HepG2 (cell line): ENCODE results near the gene VPS52. TPM values are rescaled to one million over a fixed set of nuclear protein-coding genes. Genes with fewer than 3 reads are reported as not detected.
A peak's percentile ranks its signal among the peaks of the same experiment; 100 is the strongest.

ENCODE experiments used
- CBX5 ChIP-seq: sonication (generic); formaldehyde crosslinking; IDR thresholded peaks from 2 replicates; pipeline ENCODE4 v1.4.0; 2020; ENCODE audit warnings: missing genetic modification reagents, borderline replicate concordance
- ETV5 ChIP-seq: IDR thresholded peaks from 2 replicates; pipeline ENCODE4 v1.6.1; 2018; ENCODE audit warnings: missing biosample characterization, missing genetic modification reagents, inconsistent platforms, borderline replicate concordance
- FOXA1 ChIP-seq, 2 experiments: fragments of 450-650 bp in 1 of 2; sonication (generic) in 1 of 2; formaldehyde crosslinking in 1 of 2; IDR thresholded peaks; 2 replicates each; pipeline versions ENCODE4 v1.4.0 to v1.6.1; 2016 to 2020; ENCODE audit warnings: missing genetic modification reagents in 1 of 2
- GABPB1 ChIP-seq: IDR thresholded peaks from 2 replicates; pipeline ENCODE4 v1.6.1; 2016; ENCODE audit warnings: mild to moderate bottlenecking, missing genetic modification reagents, moderate library complexity, missing compliant biosample characterization
- HNRNPUL1 ChIP-seq: fragments of 200-400 bp; formaldehyde crosslinking; IDR thresholded peaks from 2 replicates; pipeline ENCODE4 v1.6.1; 2017; ENCODE audit warnings: low read depth, mild to moderate bottlenecking, low read length, moderate library complexity
- IRF9 ChIP-seq: sonication (generic); formaldehyde crosslinking; IDR thresholded peaks from 2 replicates; pipeline ENCODE4 v1.8.0; 2022; ENCODE audit warnings: missing genetic modification reagents, mild to moderate bottlenecking, borderline replicate concordance
- NKX3-1 ChIP-seq: sonication (generic); formaldehyde crosslinking; IDR thresholded peaks from 2 replicates; pipeline ENCODE4 v1.5.0; 2020; ENCODE audit warnings: missing genetic modification reagents
- NONO ChIP-seq, 2 experiments: fragments of 450-650 bp in 1 of 2; sonication (generic) in 1 of 2; formaldehyde crosslinking in 1 of 2; IDR thresholded peaks in 1 of 2; conservative IDR thresholded peaks in 1 of 2; 2 replicates each; pipeline versions ENCODE4 v1.6.1 to v1.8.0; 2017 to 2022; ENCODE audit warnings: mild to moderate bottlenecking in 1 of 2, missing genetic modification reagents in 1 of 2, moderate library complexity in 1 of 2
- TFDP2 ChIP-seq: sonication (generic); formaldehyde crosslinking; IDR thresholded peaks from 2 replicates; pipeline ENCODE4 v1.4.0; 2020; ENCODE audit warnings: missing genetic modification reagents
- U2AF2 ChIP-seq: fragments of 200-400 bp; formaldehyde crosslinking; IDR thresholded peaks from 2 replicates; pipeline ENCODE4 v1.6.1; 2017; ENCODE audit warnings: low read depth, mild to moderate bottlenecking, low read length
- ZFAT ChIP-seq: sonication (generic); formaldehyde crosslinking; conservative IDR thresholded peaks from 2 replicates; pipeline ENCODE4 v1.8.1; 2023; ENCODE audit warnings: missing genetic modification reagents, inconsistent platforms
- ZNF143 ChIP-seq: sonication (generic); formaldehyde crosslinking; IDR thresholded peaks from 2 replicates; pipeline ENCODE4 v1.4.0; 2020; ENCODE audit warnings: missing genetic modification reagents
- ZNF207 ChIP-seq: fragments of 450-650 bp; IDR thresholded peaks from 2 replicates; pipeline ENCODE4 v1.6.1; 2016; ENCODE audit warnings: antibody characterized with exemption, borderline replicate concordance
- ZNF251 ChIP-seq: sonication (generic); formaldehyde crosslinking; IDR thresholded peaks from 2 replicates; pipeline ENCODE4 v1.9.0; 2021; ENCODE audit warnings: mild to moderate bottlenecking, missing genetic modification reagents
- ZNF296 ChIP-seq: sonication (generic); formaldehyde crosslinking; conservative IDR thresholded peaks from 2 replicates; pipeline ENCODE4 v1.5.0; 2020; ENCODE audit warnings: mild to moderate bottlenecking, missing genetic modification reagents
- ZNF564 ChIP-seq: sonication (generic); formaldehyde crosslinking; IDR thresholded peaks from 2 replicates; pipeline ENCODE4 v1.8.1; 2023; ENCODE audit warnings: mild to moderate bottlenecking, missing genetic modification reagents
- ZNF605 ChIP-seq: sonication (generic); formaldehyde crosslinking; IDR thresholded peaks from 2 replicates; pipeline ENCODE4 v1.8.0; 2022; ENCODE audit warnings: mild to moderate bottlenecking, missing genetic modification reagents
- ZNF780A ChIP-seq: sonication (generic); formaldehyde crosslinking; IDR thresholded peaks from 2 replicates; pipeline ENCODE4 v1.8.0; 2022; ENCODE audit warnings: mild to moderate bottlenecking, missing genetic modification reagents, moderate library complexity
- ZNF781 ChIP-seq: sonication (generic); formaldehyde crosslinking; IDR thresholded peaks from 2 replicates; pipeline ENCODE4 v1.5.1; 2020; ENCODE audit warnings: borderline replicate concordance, mild to moderate bottlenecking, missing genetic modification reagents; ENCODE audit errors: not compliant biosample characterization
- ZNF891 ChIP-seq: sonication (generic); formaldehyde crosslinking; IDR thresholded peaks from 2 replicates; pipeline ENCODE4 v1.5.0; 2020; ENCODE audit warnings: mild to moderate bottlenecking, missing genetic modification reagents
- polyA plus RNA-seq, 8 experiments: library from polyadenylated mRNA; depleted of rRNA in 3 of 8; stranded (reverse) in 7 of 8; unstranded in 1 of 8; fragments of >200 nt; fragmentation: Illumina TruSeq in 4 of 8; extraction: Trizol in 4 of 8; gene quantifications; 2 replicates each; pipeline versions ENCODE4 v1.2.1 to v1.2.3, GENCODE V29; 2011 to 2016; ENCODE audit warnings: low read depth in 4 of 8, missing spikeins in 1 of 8, mixed read lengths in 1 of 8; ENCODE audit not compliant: insufficient read depth in 1 of 8
- total RNA-seq, 5 experiments: library from RNA; depleted of rRNA; stranded (reverse); fragments of >200 nt; fragmentation: Illumina TruSeq; extraction: Trizol; gene quantifications; 2 replicates each; pipeline ENCODE4 v1.2.3, GENCODE V29; 2016; ENCODE audit warnings: low read depth in 1 of 5
- TF ChIP-seq, protein P1 (sequence below): sonication (generic); formaldehyde crosslinking; IDR thresholded peaks from 2 replicates; pipeline ENCODE4 v1.4.0; 2020; ENCODE audit warnings: missing genetic modification reagents, borderline replicate concordance

Gene VPS52
- total and polyA plus RNA-seq, 2 of the 13 experiments (the other 11 are each of a cell fraction or from before 2014, with no cell fraction given): 48.9 to 85.5 TPM

DNA sequence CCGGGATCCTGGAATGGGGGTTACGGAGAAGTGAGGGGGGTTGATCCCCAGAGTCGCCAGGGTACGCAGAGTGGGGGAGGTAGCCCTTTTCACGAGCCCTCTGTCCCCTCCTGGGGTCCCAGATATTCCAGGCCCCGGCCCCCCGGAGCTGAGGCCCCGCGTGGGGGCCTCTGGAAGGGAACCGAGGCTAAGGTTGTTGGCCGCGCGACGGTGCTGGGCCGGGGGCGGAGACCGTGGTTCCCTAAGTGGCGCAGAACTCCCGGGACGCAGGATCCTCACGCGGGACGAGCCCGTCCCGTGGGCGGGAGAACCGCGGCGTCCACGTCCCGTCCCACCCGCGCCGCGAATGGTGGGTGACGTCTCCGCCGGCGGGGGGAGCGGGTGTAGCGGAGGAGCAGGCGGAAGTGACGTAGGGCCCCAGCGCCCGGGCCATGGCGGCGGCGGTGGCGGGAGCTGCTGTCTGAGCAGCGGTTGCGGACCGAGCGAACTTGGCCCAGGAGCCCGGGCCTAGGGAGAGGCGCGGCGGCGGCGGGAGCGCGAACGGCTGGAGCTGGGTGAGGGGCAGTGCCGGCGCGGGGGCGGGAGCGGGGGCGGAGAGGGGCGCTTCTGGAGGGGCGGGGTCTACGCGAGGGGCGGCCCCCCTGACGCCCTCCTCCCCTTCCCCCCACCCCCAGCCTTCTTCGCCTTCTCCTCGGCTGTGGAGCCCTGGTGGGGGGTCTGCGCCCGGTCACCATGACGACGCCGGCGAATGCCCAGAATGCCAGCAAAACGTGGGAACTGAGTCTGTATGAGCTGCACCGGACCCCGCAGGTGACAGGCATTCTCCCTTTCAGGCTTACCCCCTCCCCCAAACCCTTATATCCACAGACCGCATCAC lies 63.3 kb downstream of the VPS52 start, which contains the start of gene RING1 (continued):
- peak; percentile 77 for TF ChIP-seq ZNF891 (CRISPR knock-in tag)
- TF ChIP-seq NKX3-1 (CRISPR knock-in tag): peak; percentile 28; the same call in 1 of the 2 replicates
- TF ChIP-seq ZNF207: no peak
- TF ChIP-seq ZNF564: 0 out of 2 replicates have a peak, but pooled peaks have one; percentile 66
- no peak for TF ChIP-seq U2AF2
- peak; percentile 98 for TF ChIP-seq GABPB1 (CRISPR knock-in tag)
- TF ChIP-seq ETV5 (CRISPR knock-in tag): peak; percentile 85
- TF ChIP-seq TFDP2 (CRISPR knock-in tag): peak; percentile 82
- peak; percentile 80 for TF ChIP-seq CBX5 (CRISPR knock-in tag)
- TF ChIP-seq ZNF251: no peak
- peak; percentile 91; the same call in 1 of the 2 replicates for TF ChIP-seq IRF9 (CRISPR knock-in tag)
- TF ChIP-seq ZFAT (CRISPR knock-in tag): no peak; the same call in 1 of the 2 replicates
- peak; percentile 17; the same call in 1 of the 2 replicates for TF ChIP-seq ZNF296 (CRISPR knock-in tag)
- TF ChIP-seq ZNF143 (CRISPR knock-in tag): peak; percentile 53; the same call in 1 of the 2 replicates
- 0 out of 2 replicates have a peak, but pooled peaks have one; percentile 38 for TF ChIP-seq HNRNPUL1
- TF ChIP-seq ZNF605 (CRISPR knock-in tag): 0 out of 2 replicates have a peak, but pooled peaks have one; percentile 43
- no peak for TF ChIP-seq ZNF781 (CRISPR knock-in tag)
- TF ChIP-seq FOXA1 (IDR thresholded peaks at IDR 0.05): no peak
- 0 out of 2 replicates have a peak, but pooled peaks have one; percentile 47 for TF ChIP-seq FOXA1 (CRISPR knock-in tag; IDR thresholded peaks at IDR 0.05)
- TF ChIP-seq NONO (IDR thresholded peaks at IDR 0.05): no peak
- peak; percentile 92 for TF ChIP-seq NONO (CRISPR knock-in tag; conservative IDR thresholded peaks at IDR 0.05)
- TF ChIP-seq, protein P1, sequence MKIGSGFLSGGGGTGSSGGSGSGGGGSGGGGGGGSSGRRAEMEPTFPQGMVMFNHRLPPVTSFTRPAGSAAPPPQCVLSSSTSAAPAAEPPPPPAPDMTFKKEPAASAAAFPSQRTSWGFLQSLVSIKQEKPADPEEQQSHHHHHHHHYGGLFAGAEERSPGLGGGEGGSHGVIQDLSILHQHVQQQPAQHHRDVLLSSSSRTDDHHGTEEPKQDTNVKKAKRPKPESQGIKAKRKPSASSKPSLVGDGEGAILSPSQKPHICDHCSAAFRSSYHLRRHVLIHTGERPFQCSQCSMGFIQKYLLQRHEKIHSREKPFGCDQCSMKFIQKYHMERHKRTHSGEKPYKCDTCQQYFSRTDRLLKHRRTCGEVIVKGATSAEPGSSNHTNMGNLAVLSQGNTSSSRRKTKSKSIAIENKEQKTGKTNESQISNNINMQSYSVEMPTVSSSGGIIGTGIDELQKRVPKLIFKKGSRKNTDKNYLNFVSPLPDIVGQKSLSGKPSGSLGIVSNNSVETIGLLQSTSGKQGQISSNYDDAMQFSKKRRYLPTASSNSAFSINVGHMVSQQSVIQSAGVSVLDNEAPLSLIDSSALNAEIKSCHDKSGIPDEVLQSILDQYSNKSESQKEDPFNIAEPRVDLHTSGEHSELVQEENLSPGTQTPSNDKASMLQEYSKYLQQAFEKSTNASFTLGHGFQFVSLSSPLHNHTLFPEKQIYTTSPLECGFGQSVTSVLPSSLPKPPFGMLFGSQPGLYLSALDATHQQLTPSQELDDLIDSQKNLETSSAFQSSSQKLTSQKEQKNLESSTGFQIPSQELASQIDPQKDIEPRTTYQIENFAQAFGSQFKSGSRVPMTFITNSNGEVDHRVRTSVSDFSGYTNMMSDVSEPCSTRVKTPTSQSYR (CRISPR knock-in tag): peak; percentile 47; the same call in 1 of the 2 replicates
- TF ChIP-seq ZNF780A (CRISPR knock-in tag): peak; percentile 60; the same call in 1 of the 2 replicates
